ENCODE measurements around the gene ARID4A.

The ARID4A gene

DNA sequence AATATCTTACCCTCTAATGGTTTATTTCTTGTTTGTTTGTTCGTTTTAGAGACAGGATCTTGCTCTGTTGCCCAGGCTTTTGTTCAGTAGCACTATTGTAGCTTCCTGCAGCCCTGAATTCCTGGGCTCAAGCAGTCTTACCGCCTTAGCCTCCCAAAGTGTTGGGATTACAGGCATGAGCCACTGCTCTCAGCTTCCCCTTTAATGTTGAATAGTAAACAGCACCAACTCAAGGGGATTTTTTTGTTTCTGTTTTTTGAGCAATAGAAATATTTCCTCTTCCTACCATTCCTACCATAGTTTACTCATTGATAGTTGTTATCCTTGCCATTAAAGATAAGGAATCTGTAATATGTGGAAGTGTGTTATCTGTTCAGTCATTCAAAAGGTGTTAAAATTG, 10.7 kb downstream of the ARID4A start:
- H2BK120ac ChIP-seq (ENCODE audit: low read depth, low read length): no peak overlapping the region
- no peak overlapping the region for H4K8ac ChIP-seq (ENCODE audit: low read length)
- no peak overlapping the region for H3K18ac ChIP-seq (ENCODE audit: low read depth in 1 of 2, low read length in 2 of 2)
- peaks cover 2% of the 10 kb centered on the region for H3K4me1 ChIP-seq (ENCODE audit: control insufficient read depth, insufficient read depth, low read depth, low read length)
- no peak overlapping the region for H2AFZ ChIP-seq (ENCODE audit: low read depth, low read length)
- H3K4ac ChIP-seq (ENCODE audit: low read depth in 1 of 2, low read length in 2 of 2): no peak overlapping the region
- no peaks in the 10 kb centered on the region for H3K27me3 ChIP-seq (ENCODE audit: control insufficient read depth in 1 of 2, insufficient read depth in 1 of 2, low read length in 2 of 2)
- DNase-seq: no peak
- no peak overlapping the region for H3K4me3 ChIP-seq (ENCODE audit: insufficient read depth in 1 of 2, low read depth in 1 of 2, low read length in 2 of 2)
- no peak overlapping the region for H2BK5ac ChIP-seq (ENCODE audit: low read depth, low read length, poor library complexity, severe bottlenecking)
- no peak overlapping the region for H2BK15ac ChIP-seq (ENCODE audit: low read depth, poor library complexity, severe bottlenecking)
- whole genome bisulfite sequencing: 93% methylated on average over 2 of the region's 2 CpGs
- H3K9ac ChIP-seq (ENCODE audit: low read length): no peak overlapping the region
- no peaks in the 10 kb centered on the region for H3K9me3 ChIP-seq (ENCODE audit: control insufficient read depth, low read length)
- H4K91ac ChIP-seq (ENCODE audit: low read length): no peak overlapping the region
- no peak overlapping the region for H2AK5ac ChIP-seq (ENCODE audit: low read length, severe bottlenecking)
- no peak overlapping the region for H3K4me2 ChIP-seq (ENCODE audit: low read length, poor library complexity, severe bottlenecking)
- H3K27ac ChIP-seq (ENCODE audit: low read length, poor library complexity, severe bottlenecking): no peak overlapping the region
- H3K14ac ChIP-seq (ENCODE audit: low read length in 2 of 2): no peak overlapping the region
- peaks cover 8% of the 10 kb centered on the region for H3K79me1 ChIP-seq (replicated peaks; ENCODE audit: low read length, poor library complexity, severe bottlenecking)
- no peak overlapping the region for H3K23ac ChIP-seq (ENCODE audit: low read length in 2 of 2)
- no peak overlapping the region for H2BK12ac ChIP-seq (ENCODE audit: low read length in 2 of 2)
- H3K36me3 ChIP-seq (ENCODE audit: control insufficient read depth in 1 of 2, insufficient read depth in 2 of 2, low read depth in 1 of 2, low read length in 2 of 2): peaks cover 3 to 85% of the 10 kb centered on the region in 2 experiments

DNA sequence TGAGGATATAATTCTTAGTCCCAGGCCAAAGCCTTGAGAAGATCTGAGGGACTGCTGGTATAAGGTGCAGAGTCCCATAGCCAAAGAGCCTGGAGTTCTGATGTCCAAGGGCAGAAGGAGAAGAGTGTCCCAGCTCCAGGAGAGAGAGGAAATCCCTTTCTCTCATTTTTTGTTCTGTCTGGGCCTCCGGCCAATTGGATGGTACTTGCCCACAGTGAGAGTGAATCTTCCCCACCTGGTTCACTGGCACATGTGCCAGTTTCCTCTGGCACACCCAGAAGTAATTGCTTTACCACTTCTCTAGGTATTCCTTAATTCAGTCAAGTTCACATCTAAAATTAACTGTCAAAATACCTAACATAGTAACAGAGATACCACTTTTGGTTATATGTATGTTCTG, 15.3 kb downstream of the ARID4A start:
- Histone ChIP-seq H3K23ac (ENCODE audit: low read length in 2 of 2) (no peak overlapping the region), H3K36me3 (ENCODE audit: control insufficient read depth in 1 of 2, insufficient read depth in 2 of 2, low read depth in 1 of 2, low read length in 2 of 2) (peaks cover 7 to 61% of the 10 kb centered on the region in 2 experiments), H2AK5ac (ENCODE audit: low read length, severe bottlenecking) (no peak overlapping the region), H3K9ac (ENCODE audit: low read length) (no peak overlapping the region), H3K4me3 (ENCODE audit: insufficient read depth in 1 of 2, low read depth in 1 of 2, low read length in 2 of 2) (no peak overlapping the region), H2BK15ac (ENCODE audit: low read depth, poor library complexity, severe bottlenecking) (no peak overlapping the region), H3K9me3 (ENCODE audit: control insufficient read depth, low read length) (no peaks in the 10 kb centered on the region), H3K4me2 (ENCODE audit: low read length, poor library complexity, severe bottlenecking) (no peak overlapping the region), H3K4me1 (ENCODE audit: control insufficient read depth, insufficient read depth, low read depth, low read length) (no peaks in the 10 kb centered on the region), H3K27ac (ENCODE audit: low read length, poor library complexity, severe bottlenecking) (no peak overlapping the region), H4K8ac (ENCODE audit: low read length) (no peak overlapping the region), H2BK12ac (ENCODE audit: low read length in 2 of 2) (no peak overlapping the region), H3K79me1 (replicated peaks; ENCODE audit: low read length, poor library complexity, severe bottlenecking) (peaks cover 11% of the 10 kb centered on the region), H3K27me3 (ENCODE audit: control insufficient read depth in 1 of 2, insufficient read depth in 1 of 2, low read length in 2 of 2) (no peaks in the 10 kb centered on the region), H3K4ac (ENCODE audit: low read depth in 1 of 2, low read length in 2 of 2) (no peak overlapping the region), H2AFZ (ENCODE audit: low read depth, low read length) (no peak overlapping the region), H2BK120ac (ENCODE audit: low read depth, low read length) (no peak overlapping the region), H4K91ac (ENCODE audit: low read length) (no peak overlapping the region), H3K18ac (ENCODE audit: low read depth in 1 of 2, low read length in 2 of 2) (no peak overlapping the region), H2BK5ac (ENCODE audit: low read depth, low read length, poor library complexity, severe bottlenecking) (no peak overlapping the region), H3K14ac (ENCODE audit: low read length in 2 of 2) (no peak overlapping the region)
- WGBS: 63% methylated on average over 1 of the region's 1 CpG
- DNase-seq: no peak

DNA sequence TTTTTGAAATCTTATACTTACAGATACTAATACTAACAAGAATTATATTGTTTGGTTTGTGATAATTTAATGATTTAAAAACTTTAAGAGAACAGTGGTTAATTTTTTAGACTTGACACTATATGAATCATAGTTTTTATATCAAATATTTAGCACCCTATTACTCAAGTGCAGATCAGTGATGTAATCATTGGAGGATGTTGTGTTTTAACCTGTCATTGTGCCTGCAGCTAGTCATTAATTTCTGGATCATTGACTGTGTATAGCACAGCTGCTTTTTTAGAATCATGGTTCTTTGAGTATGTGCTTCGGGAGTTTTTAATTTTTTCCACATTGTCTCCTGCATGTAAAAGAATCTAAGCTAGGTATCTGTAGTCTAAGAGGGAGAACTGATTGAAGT, 17.3 kb downstream of the ARID4A start:
- Histone ChIP-seq H3K4me2 (ENCODE audit: low read length, poor library complexity, severe bottlenecking) (no peak overlapping the region), H3K4me1 (ENCODE audit: control insufficient read depth, insufficient read depth, low read depth, low read length) (no peaks in the 10 kb centered on the region), H3K36me3 (ENCODE audit: control insufficient read depth in 1 of 2, insufficient read depth in 2 of 2, low read depth in 1 of 2, low read length in 2 of 2) (peaks cover 14 to 55% of the 10 kb centered on the region in 2 experiments), H3K18ac (ENCODE audit: low read depth in 1 of 2, low read length in 2 of 2) (no peak overlapping the region), H3K9ac (ENCODE audit: low read length) (no peak overlapping the region), H3K9me3 (ENCODE audit: control insufficient read depth, low read length) (no peaks in the 10 kb centered on the region), H3K23ac (ENCODE audit: low read length in 2 of 2) (no peak overlapping the region), H3K27me3 (ENCODE audit: control insufficient read depth in 1 of 2, insufficient read depth in 1 of 2, low read length in 2 of 2) (no peaks in the 10 kb centered on the region), H4K8ac (ENCODE audit: low read length) (no peak overlapping the region), H3K4me3 (ENCODE audit: insufficient read depth in 1 of 2, low read depth in 1 of 2, low read length in 2 of 2) (no peak overlapping the region), H2AFZ (ENCODE audit: low read depth, low read length) (no peak overlapping the region), H4K91ac (ENCODE audit: low read length) (no peak overlapping the region), H2BK5ac (ENCODE audit: low read depth, low read length, poor library complexity, severe bottlenecking) (no peak overlapping the region), H2AK5ac (ENCODE audit: low read length, severe bottlenecking) (no peak overlapping the region), H2BK15ac (ENCODE audit: low read depth, poor library complexity, severe bottlenecking) (no peak overlapping the region), H2BK120ac (ENCODE audit: low read depth, low read length) (no peak overlapping the region), H2BK12ac (ENCODE audit: low read length in 2 of 2) (no peak overlapping the region), H3K27ac (ENCODE audit: low read length, poor library complexity, severe bottlenecking) (no peak overlapping the region), H3K79me1 (replicated peaks; ENCODE audit: low read length, poor library complexity, severe bottlenecking) (peaks cover 11% of the 10 kb centered on the region), H3K4ac (ENCODE audit: low read depth in 1 of 2, low read length in 2 of 2) (no peak overlapping the region), H3K14ac (ENCODE audit: low read length in 2 of 2) (no peak overlapping the region)
- 100% methylated on average over 1 of the region's 1 CpG for WGBS
- DNase-seq: no peak

DNA sequence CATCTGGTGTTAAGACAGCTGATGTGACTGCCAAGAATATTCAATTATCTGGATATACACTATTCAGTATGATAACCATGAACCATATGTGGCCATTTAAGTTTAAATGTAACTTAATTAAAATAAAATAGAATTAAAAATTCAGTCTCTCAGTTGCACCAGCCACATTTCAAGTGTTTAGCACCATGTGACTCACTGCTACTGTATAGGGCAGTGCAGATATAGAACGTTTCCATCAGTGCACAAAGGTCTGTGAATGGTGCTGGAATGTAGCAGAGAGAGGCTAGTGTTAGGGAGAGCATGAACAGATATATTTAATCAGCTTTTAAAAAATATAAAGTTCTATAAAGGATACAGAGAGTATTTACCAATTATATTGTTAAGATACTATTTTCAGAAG, 28.7 kb downstream of the ARID4A start:
- Histone ChIP-seq H2BK12ac (ENCODE audit: low read length in 2 of 2) (no peak overlapping the region), H2BK15ac (ENCODE audit: low read depth, poor library complexity, severe bottlenecking) (no peak overlapping the region), H3K36me3 (ENCODE audit: control insufficient read depth in 1 of 2, insufficient read depth in 2 of 2, low read depth in 1 of 2, low read length in 2 of 2) (peaks cover 17 to 82% of the 10 kb centered on the region in 2 experiments), H3K14ac (ENCODE audit: low read length in 2 of 2) (no peak overlapping the region), H3K9ac (ENCODE audit: low read length) (no peak overlapping the region), H3K4ac (ENCODE audit: low read depth in 1 of 2, low read length in 2 of 2) (no peak overlapping the region), H2AFZ (ENCODE audit: low read depth, low read length) (no peak overlapping the region), H2AK5ac (ENCODE audit: low read length, severe bottlenecking) (no peak overlapping the region), H3K9me3 (ENCODE audit: control insufficient read depth, low read length) (no peaks in the 10 kb centered on the region), H3K23ac (ENCODE audit: low read length in 2 of 2) (no peak overlapping the region), H3K4me1 (ENCODE audit: control insufficient read depth, insufficient read depth, low read depth, low read length) (no peaks in the 10 kb centered on the region), H3K4me2 (ENCODE audit: low read length, poor library complexity, severe bottlenecking) (no peak overlapping the region), H3K27me3 (ENCODE audit: control insufficient read depth in 1 of 2, insufficient read depth in 1 of 2, low read length in 2 of 2) (no peaks in the 10 kb centered on the region), H2BK5ac (ENCODE audit: low read depth, low read length, poor library complexity, severe bottlenecking) (no peak overlapping the region), H3K27ac (ENCODE audit: low read length, poor library complexity, severe bottlenecking) (no peak overlapping the region), H3K18ac (ENCODE audit: low read depth in 1 of 2, low read length in 2 of 2) (no peak overlapping the region), H2BK120ac (ENCODE audit: low read depth, low read length) (no peak overlapping the region), H3K79me1 (replicated peaks; ENCODE audit: low read length, poor library complexity, severe bottlenecking) (peaks cover 9% of the 10 kb centered on the region), H3K4me3 (ENCODE audit: insufficient read depth in 1 of 2, low read depth in 1 of 2, low read length in 2 of 2) (no peak overlapping the region), H4K91ac (ENCODE audit: low read length) (no peak overlapping the region), H4K8ac (ENCODE audit: low read length) (no peak overlapping the region)
- WGBS: 83% methylated on average over 1 of the region's 1 CpG
- no peak for DNase-seq
